Measurements from ENCODE around the gene DNPH1. TPM values are rescaled to one million over a fixed set of nuclear protein-coding genes. Genes with fewer than 3 reads are reported as not detected.
A peak's percentile ranks its signal among the peaks of the same experiment; 100 is the strongest.

Gene DNPH1
- 10 to 100 TPM; 42.2 to 43.7 TPM for total RNA-seq

- POLR2A ChIA-PET = interaction anchor here (0.5 to 2.2 kb wide), 11 partner anchors 9 to 420 kb away, joined by 3 to 8 read pairs (median 3); partner anchors contain the start of genes CUL9 and LRRC73
- Mint-ChIP-seq H3K27me3 (peaks cover 13% of the 10 kb centered on the region), H3K27ac (peak within 1 kb of the TSS; percentile 84), H3K36me3 (peaks cover 8% of the 10 kb centered on the region), H3K4me1 (peaks cover 34% of the 10 kb centered on the region), H3K4me3 (peak within 1 kb of the TSS; percentile 86), H3K9me3 (no peaks in the 10 kb centered on the region)
- DNase-seq = peak; percentile 93
- peak; percentile 81 for ATAC-seq (ENCODE audit: low read depth)
These were observed at the start of gene DNPH1 for GRCh38 chr6:43228951-43229802. TSS of gene DNPH1 (minus strand) at chr6:43229481. CDS start at chr6:43229456, 25 bp downstream.

- no peak overlapping the region for H3K27ac Mint-ChIP-seq
- H3K27me3 Mint-ChIP-seq = peaks cover 45% of the 10 kb centered on the region
These were observed 49.3 kb upstream of the DNPH1 start for GRCh38 chr6:43278524-43279078.

GRCh38 chr6:43277643-43278523, 48.6 kb upstream of the DNPH1 start:
- H3K4me1 Mint-ChIP-seq = peaks cover 7% of the 10 kb centered on the region
- H3K4me3 Mint-ChIP-seq = no peak overlapping the region
- no peaks in the 10 kb centered on the region for H3K9me3 Mint-ChIP-seq
- DNase-seq (no peak), ATAC-seq (ENCODE audit: low read depth) (no peak)
- H3K27ac Mint-ChIP-seq = peak overlapping the region; percentile 32
- POLR2A ChIA-PET = no interaction called here
- H3K27me3 Mint-ChIP-seq = peaks cover 51% of the 10 kb centered on the region
- no peaks in the 10 kb centered on the region for H3K36me3 Mint-ChIP-seq

More at GRCh38 chr6:43278524-43279078, 49.3 kb upstream of the DNPH1 start:
- no peak for ATAC-seq (ENCODE audit: low read depth)
- H3K4me1 Mint-ChIP-seq = peaks cover 7% of the 10 kb centered on the region
- DNase-seq = no peak
- no peaks in the 10 kb centered on the region for H3K36me3 Mint-ChIP-seq
- POLR2A ChIA-PET = no interaction called here
- no peak overlapping the region for H3K4me3 Mint-ChIP-seq
- no peaks in the 10 kb centered on the region for H3K9me3 Mint-ChIP-seq

GRCh38 chr6:43277306-43277642, 48.0 kb upstream of the DNPH1 start:
- H3K36me3 Mint-ChIP-seq = no peaks in the 10 kb centered on the region
- peaks cover 7% of the 10 kb centered on the region for H3K4me1 Mint-ChIP-seq
- no peak overlapping the region for H3K4me3 Mint-ChIP-seq
- peak overlapping the region; percentile 32 for H3K27ac Mint-ChIP-seq
- ATAC-seq (ENCODE audit: low read depth) = no peak
- H3K27me3 Mint-ChIP-seq = peaks cover 53% of the 10 kb centered on the region
- no peaks in the 10 kb centered on the region for H3K9me3 Mint-ChIP-seq
- POLR2A ChIA-PET = no interaction called here
- no peak for DNase-seq

GRCh38 chr6:43276577-43277305, 47.5 kb upstream of the DNPH1 start:
- no peaks in the 10 kb centered on the region for H3K36me3 Mint-ChIP-seq

GRCh38 chr6:43275801-43276576, 46.7 kb upstream of the DNPH1 start:
- ATAC-seq (ENCODE audit: low read depth) (peak; percentile 70), DNase-seq (peak; percentile 56)
- peak overlapping the region; percentile 81 for H3K4me3 Mint-ChIP-seq
- peaks cover 5% of the 10 kb centered on the region for H3K4me1 Mint-ChIP-seq
- H3K27me3 Mint-ChIP-seq = peaks cover 54% of the 10 kb centered on the region
- H3K36me3 Mint-ChIP-seq = no peaks in the 10 kb centered on the region
- POLR2A ChIA-PET = no interaction called here
- H3K27ac Mint-ChIP-seq = peak overlapping the region; percentile 67
- no peaks in the 10 kb centered on the region for H3K9me3 Mint-ChIP-seq

More at GRCh38 chr6:43276577-43277305, 47.5 kb upstream of the DNPH1 start:
- POLR2A ChIA-PET = no interaction called here
- ATAC-seq (ENCODE audit: low read depth) (no peak), DNase-seq (no peak)
- H3K4me1 Mint-ChIP-seq = peaks cover 5% of the 10 kb centered on the region
- H3K27ac Mint-ChIP-seq = no peak overlapping the region
- peaks cover 55% of the 10 kb centered on the region for H3K27me3 Mint-ChIP-seq
- no peaks in the 10 kb centered on the region for H3K9me3 Mint-ChIP-seq
- H3K4me3 Mint-ChIP-seq = peak overlapping the region; percentile 81

GRCh38 chr6:43274916-43275597, 45.8 kb upstream of the DNPH1 start:
- Mint-ChIP-seq H3K4me1 (peaks cover 5% of the 10 kb centered on the region), H3K27ac (peak overlapping the region; percentile 59), H3K36me3 (no peaks in the 10 kb centered on the region), H3K27me3 (peaks cover 55% of the 10 kb centered on the region), H3K4me3 (peak overlapping the region; percentile 81), H3K9me3 (no peaks in the 10 kb centered on the region)
- POLR2A ChIA-PET = interaction anchor here (0.6 kb wide), 1 partner anchor 232 kb away, joined by 3 read pairs; no protein-coding TSS in a partner anchor
- ATAC-seq (ENCODE audit: low read depth) (peak; percentile 39), DNase-seq (peak; percentile 56)

- Mint-ChIP-seq H3K4me1 (peaks cover 5% of the 10 kb centered on the region), H3K27ac (no peak overlapping the region), H3K9me3 (no peaks in the 10 kb centered on the region), H3K36me3 (no peaks in the 10 kb centered on the region), H3K27me3 (peaks cover 57% of the 10 kb centered on the region), H3K4me3 (peak overlapping the region; percentile 61)
- ATAC-seq (ENCODE audit: low read depth) (no peak), DNase-seq (no peak)
- POLR2A ChIA-PET = interaction anchor here (0.6 kb wide), 1 partner anchor 233 kb away, joined by 3 read pairs; no protein-coding TSS in a partner anchor
These were observed 45.0 kb upstream of the DNPH1 start for GRCh38 chr6:43274127-43274915.

- POLR2A ChIA-PET = no interaction called here
- H3K9me3 Mint-ChIP-seq = no peaks in the 10 kb centered on the region
- DNase-seq (no peak), ATAC-seq (ENCODE audit: low read depth) (no peak)
- H3K27ac Mint-ChIP-seq = no peak overlapping the region
- H3K4me3 Mint-ChIP-seq = no peak overlapping the region
- no peaks in the 10 kb centered on the region for H3K36me3 Mint-ChIP-seq
- peaks cover 62% of the 10 kb centered on the region for H3K27me3 Mint-ChIP-seq
- peaks cover 10% of the 10 kb centered on the region for H3K4me1 Mint-ChIP-seq
These were observed 44.4 kb upstream of the DNPH1 start for GRCh38 chr6:43273707-43274106.

- H3K27me3 Mint-ChIP-seq = peaks cover 61% of the 10 kb centered on the region
- no peak for ATAC-seq (ENCODE audit: low read depth)
- no peaks in the 10 kb centered on the region for H3K9me3 Mint-ChIP-seq
- no peak overlapping the region for H3K27ac Mint-ChIP-seq
- H3K36me3 Mint-ChIP-seq = no peaks in the 10 kb centered on the region
- POLR2A ChIA-PET = interaction anchor here (0.6 kb wide), 1 partner anchor 73 kb away, joined by 3 read pairs; no protein-coding TSS in a partner anchor
- H3K4me3 Mint-ChIP-seq = no peak overlapping the region
- peaks cover 10% of the 10 kb centered on the region for H3K4me1 Mint-ChIP-seq
- no peak for DNase-seq
These were observed 42.7 kb upstream of the DNPH1 start for GRCh38 chr6:43271944-43272343.

- DNase-seq (no peak), ATAC-seq (ENCODE audit: low read depth) (no peak)
- H3K27me3 Mint-ChIP-seq = peaks cover 56% of the 10 kb centered on the region
- no peaks in the 10 kb centered on the region for H3K36me3 Mint-ChIP-seq
- H3K4me1 Mint-ChIP-seq = peaks cover 10% of the 10 kb centered on the region
- POLR2A ChIA-PET = no interaction called here
- no peak overlapping the region for H3K4me3 Mint-ChIP-seq
- no peaks in the 10 kb centered on the region for H3K9me3 Mint-ChIP-seq
- no peak overlapping the region for H3K27ac Mint-ChIP-seq
These were observed 42.0 kb upstream of the DNPH1 start for GRCh38 chr6:43271103-43271815.
